ENCODE results near the gene CFAP77. TPM values are rescaled to one million over a fixed set of nuclear protein-coding genes. Genes with fewer than 3 reads are reported as not detected.

CFAP77 gene
- total RNA-seq: not detected
- polyA plus RNA-seq: under 1 TPM in 1 of 2 donors, not detected in 1; 0.38 TPM
- long read RNA-seq, donor 1: 0 reads
- long read RNA-seq, donor 2, partial matches to known transcripts: 0 of 1 reads
- long read RNA-seq, donor 2, other reads (novel, unspliced or antisense): 1 of 1 reads

DNA sequence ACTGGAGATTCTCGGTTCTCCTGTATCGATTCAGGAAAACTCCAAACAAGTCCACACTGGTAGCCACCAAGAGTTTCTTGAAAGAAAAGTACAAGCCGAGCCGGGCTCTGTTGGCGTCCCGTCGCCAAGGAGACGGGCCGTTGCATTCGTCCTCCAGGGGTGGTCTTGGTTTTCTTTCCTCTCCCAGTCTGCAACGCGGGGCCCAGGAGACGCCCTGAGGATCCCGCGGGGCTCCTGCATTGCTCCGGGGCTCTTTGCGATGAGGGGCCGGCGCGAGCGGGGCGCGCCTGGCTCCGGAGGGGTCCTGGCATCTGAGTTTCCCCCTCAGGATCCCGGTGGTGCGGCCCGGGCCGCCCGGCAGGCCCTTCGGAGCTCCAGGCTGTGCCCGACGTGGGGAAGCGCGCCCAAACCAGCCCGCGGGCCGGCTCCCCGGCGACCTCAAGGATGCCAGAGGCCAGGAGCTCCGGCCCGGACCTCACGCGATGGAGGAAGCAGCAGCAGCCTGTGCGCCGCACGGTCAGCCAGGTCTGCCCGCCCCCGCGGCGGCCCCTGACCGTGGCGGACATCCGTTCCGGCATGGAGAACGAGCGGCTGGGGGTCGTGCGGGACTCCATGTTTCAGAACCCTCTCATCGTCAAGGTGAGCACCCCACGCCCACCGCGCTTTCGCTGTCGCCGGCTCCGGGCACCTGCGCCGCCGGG lies at the start of gene CFAP77:
CFAP77 (plus strand) TSS at position 384 of the 701 bp plus-strand sequence; CDS start at position 445, 61 bp downstream.
- Histone ChIP-seq H3K27me3 (ENCODE audit: control insufficient read depth in 1 of 2, insufficient read depth in 2 of 2, low read length in 1 of 2) (no peaks in the 10 kb centered on the region), H3K36me3 (ENCODE audit: control insufficient read depth in 1 of 2, insufficient read depth in 2 of 2, low read length in 1 of 2) (no peaks in the 10 kb centered on the region), H3K4me3 (ENCODE audit: low read length in 2 of 2) (peak within 1 kb of the TSS; percentile 23 to 29), H3K27ac (ENCODE audit: low read depth in 1 of 2, low read length in 2 of 2) (no peak within 1 kb of the TSS), H3K9me3 (ENCODE audit: control insufficient read depth, low read length) (no peaks in the 10 kb centered on the region), H3K4me1 (ENCODE audit: control insufficient read depth in 1 of 2, insufficient read depth in 2 of 2, low read length in 2 of 2) (no peaks in the 10 kb centered on the region)
- intact Hi-C loops (cut with DNase I): loop anchor here in 1 of 2 donors (5.0 kb wide), 1 partner anchor 387 kb away; no protein-coding TSS in a partner anchor
- 1 to 2% methylated on average over 53 to 69 of the region's 69 CpGs for WGBS, 2 donors
- DNase-seq (peak; percentile 71 to 83), ATAC-seq (ENCODE audit: low FRiP score) (peak; percentile 73)

DNA sequence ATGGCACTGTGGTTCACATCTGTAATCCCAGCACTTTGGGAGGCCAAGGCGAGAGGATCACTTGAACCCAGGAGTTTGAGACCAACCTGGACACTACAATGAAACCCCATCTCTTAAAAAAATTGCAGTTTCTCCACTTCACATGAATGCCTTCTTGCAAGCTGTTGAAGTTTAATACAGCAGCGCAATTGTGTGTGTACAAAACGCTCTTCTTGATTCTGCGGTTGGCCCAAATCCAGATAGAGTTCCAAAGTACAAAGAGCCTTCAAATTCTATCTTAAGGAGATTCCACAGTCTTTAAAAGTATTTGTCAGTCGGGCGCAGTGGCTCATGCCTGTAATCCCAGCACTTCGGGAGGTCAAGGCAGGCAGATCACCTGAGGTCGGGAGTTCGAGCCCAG lies 45.9 kb upstream of the CFAP77 start:
- H3K4me1 ChIP-seq (ENCODE audit: control insufficient read depth in 1 of 2, insufficient read depth in 2 of 2, low read length in 2 of 2): no peaks in the 10 kb centered on the region
- WGBS, 2 donors: 92 to 95% methylated on average over 9 of the region's 9 CpGs
- H3K36me3 ChIP-seq (ENCODE audit: control insufficient read depth in 1 of 2, insufficient read depth in 2 of 2, low read length in 1 of 2): no peaks in the 10 kb centered on the region
- H3K27ac ChIP-seq (ENCODE audit: low read depth in 1 of 2, low read length in 2 of 2): no peak overlapping the region
- no peak overlapping the region for H3K4me3 ChIP-seq (ENCODE audit: low read length in 2 of 2)
- ATAC-seq (ENCODE audit: low FRiP score) (no peak), DNase-seq (no peak)
- H3K27me3 ChIP-seq (ENCODE audit: control insufficient read depth in 1 of 2, insufficient read depth in 2 of 2, low read length in 1 of 2): no peaks in the 10 kb centered on the region
- intact Hi-C loops (cut with DNase I): no loop called here
- no peaks in the 10 kb centered on the region for H3K9me3 ChIP-seq (ENCODE audit: control insufficient read depth, low read length)

DNA sequence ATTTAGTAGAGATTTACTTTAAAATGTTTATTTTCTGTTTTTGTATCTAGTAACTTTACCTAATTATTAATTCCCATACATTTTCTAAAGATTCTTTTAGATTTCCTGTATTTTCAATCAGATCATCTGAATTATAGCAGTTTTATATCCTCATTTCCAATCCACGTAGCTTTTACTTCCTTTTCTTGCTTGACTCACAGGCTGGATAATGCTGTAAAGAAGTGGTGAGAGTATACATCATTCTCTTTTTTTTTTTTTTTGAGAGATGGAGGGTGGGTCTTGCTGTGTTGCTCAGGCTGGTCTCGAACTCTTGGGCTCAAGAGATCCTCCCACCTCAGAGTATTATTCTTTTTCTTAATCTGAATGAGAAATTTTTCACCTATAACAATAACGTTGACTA lies 44.0 kb upstream of the CFAP77 start:
- Histone ChIP-seq H3K4me3 (ENCODE audit: low read length in 2 of 2) (no peak overlapping the region), H3K9me3 (ENCODE audit: control insufficient read depth, low read length) (no peaks in the 10 kb centered on the region), H3K27ac (ENCODE audit: low read depth in 1 of 2, low read length in 2 of 2) (no peak overlapping the region), H3K4me1 (ENCODE audit: control insufficient read depth in 1 of 2, insufficient read depth in 2 of 2, low read length in 2 of 2) (no peaks in the 10 kb centered on the region), H3K27me3 (ENCODE audit: control insufficient read depth in 1 of 2, insufficient read depth in 2 of 2, low read length in 1 of 2) (no peaks in the 10 kb centered on the region), H3K36me3 (ENCODE audit: control insufficient read depth in 1 of 2, insufficient read depth in 2 of 2, low read length in 1 of 2) (no peaks in the 10 kb centered on the region)
- 61 to 65% methylated on average over 3 of the region's 3 CpGs for WGBS, 2 donors
- ATAC-seq (ENCODE audit: low FRiP score) (no peak), DNase-seq (no peak)
- intact Hi-C loops (cut with DNase I): no loop called here

DNA sequence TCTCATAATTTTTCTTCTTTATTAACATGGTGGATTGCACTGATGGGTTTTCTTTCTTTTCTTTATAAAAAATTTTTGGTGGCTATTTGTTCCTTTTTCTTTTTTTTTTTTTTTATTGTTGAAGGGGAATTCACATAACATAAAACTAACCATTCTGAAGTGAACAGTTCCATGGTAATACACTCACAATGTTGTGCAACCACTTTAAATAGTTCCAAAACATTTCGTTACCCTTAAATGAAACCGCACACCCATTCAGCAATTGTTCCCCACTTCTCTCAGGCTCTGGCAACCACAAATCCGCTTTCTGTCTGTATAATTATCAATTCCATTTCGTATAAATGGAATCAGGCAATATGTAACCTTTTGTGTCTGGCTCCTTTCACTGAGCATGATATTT lies 43.5 kb upstream of the CFAP77 start:
- DNase-seq (no peak), ATAC-seq (ENCODE audit: low FRiP score) (no peak)
- Histone ChIP-seq H3K4me3 (ENCODE audit: low read length in 2 of 2) (no peak overlapping the region), H3K27ac (ENCODE audit: low read depth in 1 of 2, low read length in 2 of 2) (no peak overlapping the region), H3K36me3 (ENCODE audit: control insufficient read depth in 1 of 2, insufficient read depth in 2 of 2, low read length in 1 of 2) (no peaks in the 10 kb centered on the region), H3K9me3 (ENCODE audit: control insufficient read depth, low read length) (no peaks in the 10 kb centered on the region), H3K27me3 (ENCODE audit: control insufficient read depth in 1 of 2, insufficient read depth in 2 of 2, low read length in 1 of 2) (no peaks in the 10 kb centered on the region), H3K4me1 (ENCODE audit: control insufficient read depth in 1 of 2, insufficient read depth in 2 of 2, low read length in 2 of 2) (no peaks in the 10 kb centered on the region)
- 87 to 95% methylated on average over 4 of the region's 4 CpGs for WGBS, 2 donors
- intact Hi-C loops (cut with DNase I): no loop called here

DNA sequence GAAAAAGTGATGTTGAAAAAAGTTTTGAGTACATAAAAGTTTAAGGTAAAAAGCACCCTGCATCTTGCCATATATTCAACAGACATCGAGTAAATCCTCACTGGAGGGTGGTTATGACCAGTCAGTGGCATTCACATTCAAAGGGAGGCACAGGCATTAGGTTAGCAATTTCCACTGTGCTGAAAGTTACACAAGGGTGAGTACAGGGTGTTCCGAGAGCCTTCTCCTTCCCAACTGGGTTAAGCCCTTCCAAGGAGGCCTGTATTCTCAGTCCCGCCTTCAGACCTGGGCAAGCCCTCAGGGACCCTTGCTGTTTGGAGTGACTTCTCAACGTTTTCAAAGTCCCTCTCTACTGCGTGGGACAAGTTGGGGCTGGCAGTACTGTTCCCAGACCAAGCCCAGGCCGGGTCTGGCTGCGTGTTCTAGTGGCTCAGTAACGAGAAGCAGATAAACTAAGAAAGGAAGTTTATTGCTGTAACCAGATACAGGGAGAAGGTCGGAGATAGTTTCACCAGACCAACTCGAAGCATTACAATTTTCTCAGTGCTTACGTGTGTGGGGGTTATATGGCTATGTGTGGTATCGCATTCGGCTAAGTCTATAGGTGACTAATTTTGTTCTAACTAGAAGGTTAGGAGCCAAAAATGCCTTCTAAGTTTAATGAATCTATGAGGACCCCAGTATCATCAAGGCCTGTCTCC lies 42.2 kb upstream of the CFAP77 start:
- no peak overlapping the region for H3K27ac ChIP-seq (ENCODE audit: low read depth in 1 of 2, low read length in 2 of 2)
- no peaks in the 10 kb centered on the region for H3K4me1 ChIP-seq (ENCODE audit: control insufficient read depth in 1 of 2, insufficient read depth in 2 of 2, low read length in 2 of 2)
- no peaks in the 10 kb centered on the region for H3K27me3 ChIP-seq (ENCODE audit: control insufficient read depth in 1 of 2, insufficient read depth in 2 of 2, low read length in 1 of 2)
- WGBS, 2 donors: 60 to 62% methylated on average over 13 of the region's 13 CpGs
- ATAC-seq (ENCODE audit: low FRiP score) (no peak), DNase-seq (no peak)
- intact Hi-C loops (cut with DNase I): no loop called here
- no peaks in the 10 kb centered on the region for H3K9me3 ChIP-seq (ENCODE audit: control insufficient read depth, low read length)
- no peak overlapping the region for H3K4me3 ChIP-seq (ENCODE audit: low read length in 2 of 2)
- no peaks in the 10 kb centered on the region for H3K36me3 ChIP-seq (ENCODE audit: control insufficient read depth in 1 of 2, insufficient read depth in 2 of 2, low read length in 1 of 2)

DNA sequence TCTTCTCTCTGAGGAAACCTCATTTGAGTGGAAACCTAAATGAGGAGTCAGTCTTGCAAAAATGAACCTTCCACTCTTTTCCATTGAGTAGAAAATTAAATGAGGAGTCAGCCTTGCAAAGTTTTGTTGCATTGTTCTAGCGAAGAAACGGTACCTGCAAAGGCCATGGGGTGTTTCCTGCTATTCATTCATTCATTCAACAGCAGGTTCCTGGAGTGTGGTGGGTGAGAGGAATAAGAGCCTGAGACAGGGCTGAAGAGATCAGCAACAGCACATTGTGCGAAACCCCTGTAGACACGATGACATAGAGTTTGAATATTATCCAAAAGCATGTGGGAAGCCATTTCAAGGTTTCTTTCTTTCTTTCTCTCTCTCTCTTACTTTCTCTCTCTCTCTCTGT lies 40.6 kb upstream of the CFAP77 start:
- intact Hi-C loops (cut with DNase I): no loop called here
- Histone ChIP-seq H3K4me3 (ENCODE audit: low read length in 2 of 2) (no peak overlapping the region), H3K27me3 (ENCODE audit: control insufficient read depth in 1 of 2, insufficient read depth in 2 of 2, low read length in 1 of 2) (no peaks in the 10 kb centered on the region), H3K36me3 (ENCODE audit: control insufficient read depth in 1 of 2, insufficient read depth in 2 of 2, low read length in 1 of 2) (no peaks in the 10 kb centered on the region), H3K27ac (ENCODE audit: low read depth in 1 of 2, low read length in 2 of 2) (no peak overlapping the region), H3K4me1 (ENCODE audit: control insufficient read depth in 1 of 2, insufficient read depth in 2 of 2, low read length in 2 of 2) (no peaks in the 10 kb centered on the region), H3K9me3 (ENCODE audit: control insufficient read depth, low read length) (no peaks in the 10 kb centered on the region)
- 89% methylated on average over 4 of the region's 4 CpGs for WGBS, 2 donors
- DNase-seq: no peak
- no peak for ATAC-seq (ENCODE audit: low FRiP score)

DNA sequence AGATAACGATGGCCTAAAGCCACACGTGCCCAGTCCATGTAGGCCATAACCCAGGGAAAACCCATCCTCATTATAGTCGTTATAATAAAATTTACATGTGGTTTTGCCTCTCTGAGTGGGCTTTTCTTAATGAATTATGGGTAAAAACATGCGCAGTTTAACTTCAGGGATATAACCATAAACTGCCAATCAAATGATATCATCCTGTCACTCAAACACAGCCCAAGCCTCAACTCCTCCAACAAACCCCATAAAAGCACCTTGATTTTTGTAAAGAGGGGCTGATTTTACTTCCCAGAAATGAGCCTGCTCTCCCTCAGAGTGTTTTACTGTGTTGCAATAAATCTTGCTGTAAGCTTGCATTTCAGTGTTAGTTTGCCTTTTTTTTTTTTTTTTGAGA lies 39.4 kb upstream of the CFAP77 start:
- no peak overlapping the region for H3K4me3 ChIP-seq (ENCODE audit: low read length in 2 of 2)
- DNase-seq (no peak), ATAC-seq (ENCODE audit: low FRiP score) (no peak)
- H3K9me3 ChIP-seq (ENCODE audit: control insufficient read depth, low read length): no peaks in the 10 kb centered on the region
- H3K27me3 ChIP-seq (ENCODE audit: control insufficient read depth in 1 of 2, insufficient read depth in 2 of 2, low read length in 1 of 2): no peaks in the 10 kb centered on the region
- 87 to 89% methylated on average over 4 of the region's 4 CpGs for WGBS, 2 donors
- no peaks in the 10 kb centered on the region for H3K36me3 ChIP-seq (ENCODE audit: control insufficient read depth in 1 of 2, insufficient read depth in 2 of 2, low read length in 1 of 2)
- intact Hi-C loops (cut with DNase I): no loop called here
- no peak overlapping the region for H3K27ac ChIP-seq (ENCODE audit: low read depth in 1 of 2, low read length in 2 of 2)
- no peaks in the 10 kb centered on the region for H3K4me1 ChIP-seq (ENCODE audit: control insufficient read depth in 1 of 2, insufficient read depth in 2 of 2, low read length in 2 of 2)

DNA sequence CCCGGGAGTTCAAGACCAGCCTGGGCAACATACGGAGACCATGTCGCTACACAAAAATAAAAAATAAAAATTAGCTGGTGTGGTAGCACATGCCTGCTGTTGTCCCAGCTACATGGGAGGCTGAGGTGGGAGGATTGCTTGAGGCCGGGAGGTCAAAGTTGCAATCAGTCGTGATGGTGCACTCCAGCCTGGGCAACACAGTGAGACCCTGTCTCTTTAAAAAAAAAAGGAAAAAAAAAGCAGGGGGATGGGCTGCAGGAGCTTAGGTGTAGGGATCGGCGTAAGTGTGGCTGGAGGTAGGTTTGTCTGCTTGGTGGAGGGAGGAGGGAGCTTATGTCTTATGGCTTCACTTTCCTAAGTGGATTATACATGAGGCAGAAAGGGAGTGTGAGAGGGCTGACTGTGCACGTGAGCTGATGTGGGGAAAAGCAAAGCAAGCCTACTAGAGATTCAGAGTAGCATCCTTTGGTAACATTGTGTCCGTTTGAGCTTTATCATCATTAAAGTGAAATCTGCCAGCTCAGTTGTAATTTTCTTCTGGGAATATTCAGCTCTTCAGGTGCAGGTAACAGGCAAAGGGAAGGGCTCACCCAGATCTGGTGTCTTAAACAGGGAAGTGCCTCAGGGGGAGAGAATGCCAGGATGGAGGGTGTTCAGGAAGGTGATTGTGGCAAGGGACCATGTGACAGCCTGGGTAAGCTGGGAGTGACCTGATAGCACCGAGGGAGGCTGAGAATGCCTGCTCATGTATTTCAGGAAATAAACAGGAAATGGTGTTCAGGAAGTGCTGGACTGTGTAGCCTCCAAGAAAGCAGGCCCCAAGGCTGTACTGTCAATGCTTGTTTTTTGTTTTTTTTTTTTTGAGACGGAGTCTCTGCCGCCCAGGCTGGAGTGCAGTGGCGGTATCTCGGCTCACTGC lies 37.6 kb upstream of the CFAP77 start:
- Histone ChIP-seq H3K27me3 (ENCODE audit: control insufficient read depth in 1 of 2, insufficient read depth in 2 of 2, low read length in 1 of 2) (no peaks in the 10 kb centered on the region), H3K4me3 (ENCODE audit: low read length in 2 of 2) (no peak overlapping the region), H3K36me3 (ENCODE audit: control insufficient read depth in 1 of 2, insufficient read depth in 2 of 2, low read length in 1 of 2) (peaks cover 0 to 4% of the 10 kb centered on the region in 2 donors), H3K27ac (ENCODE audit: low read depth in 1 of 2, low read length in 2 of 2) (no peak overlapping the region), H3K4me1 (ENCODE audit: control insufficient read depth in 1 of 2, insufficient read depth in 2 of 2, low read length in 2 of 2) (no peaks in the 10 kb centered on the region), H3K9me3 (ENCODE audit: control insufficient read depth, low read length) (no peaks in the 10 kb centered on the region)
- DNase-seq (peak in 1 of 2 donors; percentile 81), ATAC-seq (ENCODE audit: low FRiP score) (peak; percentile 88)
- 73 to 76% methylated on average over 14 of the region's 14 CpGs for WGBS, 2 donors
- intact Hi-C loops (cut with DNase I): no loop called here
